ENCODE data around the gene WDR20.
A peak's percentile ranks its signal among the peaks of the same experiment; 100 is the strongest.
"Not testable (repeated sequence)": the region's sequence is repeated elsewhere in the genome, so short reads cannot be mapped to it uniquely, and the experiment has no call there.

Gene WDR20

DNA sequence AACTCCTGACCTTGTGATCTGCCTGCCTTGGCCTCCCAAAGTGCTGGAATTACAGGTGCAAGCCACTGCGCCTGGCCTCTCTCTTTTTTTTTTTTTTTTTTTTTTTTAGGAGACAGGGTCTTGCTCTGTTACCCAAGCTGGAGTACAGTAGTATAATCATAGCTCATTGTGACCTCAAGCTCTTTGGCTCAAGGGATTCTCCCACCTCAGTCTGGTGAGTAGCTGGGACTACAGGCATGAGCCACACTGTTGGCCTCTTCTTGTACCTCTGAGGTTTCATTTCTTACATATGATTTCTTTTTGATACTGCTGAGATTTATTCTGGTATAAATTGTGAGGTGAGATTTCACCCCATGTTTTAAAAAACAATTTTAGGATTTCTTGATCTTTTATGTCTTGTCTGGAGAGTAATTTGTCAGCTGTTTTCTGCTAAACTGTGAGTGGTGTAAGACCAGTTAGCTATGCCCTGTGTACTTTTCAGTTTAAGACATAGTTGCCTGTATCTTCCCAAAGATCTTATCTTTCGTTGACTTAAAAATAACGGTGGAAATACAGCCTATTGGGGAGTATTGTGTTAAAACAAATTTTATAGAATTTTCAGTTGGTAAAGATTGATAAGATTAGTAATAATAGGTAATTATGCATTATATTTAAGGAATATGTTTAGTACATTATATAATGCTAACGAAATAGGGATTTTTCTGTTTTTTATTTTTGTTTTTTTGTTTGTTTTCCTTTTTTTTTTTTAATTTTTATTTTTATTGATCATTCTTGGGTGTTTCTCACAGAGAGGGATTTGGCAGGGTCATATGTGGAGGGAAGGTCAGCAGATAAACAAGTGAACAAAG, 31.7 kb downstream of the WDR20 start:
- no peak for DNase-seq (ENCODE audit: low spot score)

DNA sequence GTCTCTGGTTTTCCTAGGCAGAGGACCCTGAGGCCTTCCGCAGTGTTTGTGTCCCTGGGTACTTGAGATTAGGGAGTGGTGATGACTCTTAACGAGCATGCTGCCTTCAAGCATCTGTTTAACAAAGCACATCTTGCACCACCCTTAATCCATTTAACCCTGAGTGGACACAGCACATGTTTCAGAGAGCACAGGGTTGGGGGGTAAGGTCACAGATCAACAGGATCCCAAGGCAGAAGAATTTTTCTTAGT, 32.2 kb downstream of the WDR20 start:
- not testable (repeated sequence) for DNase-seq (ENCODE audit: low spot score)

GRCh38 chr14:102172721-102173120, 33.0 kb downstream of the WDR20 start:
- DNase-seq (ENCODE audit: low spot score), result not testable (repeated sequence)

- no peak for DNase-seq (ENCODE audit: low spot score)
Observed at GRCh38 chr14:102177161-102177560, 37.5 kb downstream of the WDR20 start.

DNA sequence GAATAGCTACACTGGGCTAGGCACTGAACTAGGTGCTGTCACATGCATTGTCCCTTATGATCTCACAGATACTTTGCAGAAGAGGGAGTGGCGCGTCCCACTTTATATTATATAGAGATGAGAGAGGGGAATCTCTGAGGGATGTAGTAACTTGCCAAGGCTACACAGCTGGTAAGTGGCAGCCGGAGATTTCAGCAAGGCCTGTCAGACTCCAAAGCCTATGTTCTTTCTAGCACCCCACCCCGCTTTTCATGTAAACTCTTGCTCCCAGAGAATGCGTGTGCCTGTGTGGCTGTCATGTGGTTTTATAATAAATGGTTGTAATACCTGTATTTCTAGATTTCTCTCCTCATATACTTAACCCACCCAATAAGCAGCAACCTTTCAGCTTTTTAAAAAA, 39.1 kb downstream of the WDR20 start:
- no peak for DNase-seq (ENCODE audit: low spot score)

DNA sequence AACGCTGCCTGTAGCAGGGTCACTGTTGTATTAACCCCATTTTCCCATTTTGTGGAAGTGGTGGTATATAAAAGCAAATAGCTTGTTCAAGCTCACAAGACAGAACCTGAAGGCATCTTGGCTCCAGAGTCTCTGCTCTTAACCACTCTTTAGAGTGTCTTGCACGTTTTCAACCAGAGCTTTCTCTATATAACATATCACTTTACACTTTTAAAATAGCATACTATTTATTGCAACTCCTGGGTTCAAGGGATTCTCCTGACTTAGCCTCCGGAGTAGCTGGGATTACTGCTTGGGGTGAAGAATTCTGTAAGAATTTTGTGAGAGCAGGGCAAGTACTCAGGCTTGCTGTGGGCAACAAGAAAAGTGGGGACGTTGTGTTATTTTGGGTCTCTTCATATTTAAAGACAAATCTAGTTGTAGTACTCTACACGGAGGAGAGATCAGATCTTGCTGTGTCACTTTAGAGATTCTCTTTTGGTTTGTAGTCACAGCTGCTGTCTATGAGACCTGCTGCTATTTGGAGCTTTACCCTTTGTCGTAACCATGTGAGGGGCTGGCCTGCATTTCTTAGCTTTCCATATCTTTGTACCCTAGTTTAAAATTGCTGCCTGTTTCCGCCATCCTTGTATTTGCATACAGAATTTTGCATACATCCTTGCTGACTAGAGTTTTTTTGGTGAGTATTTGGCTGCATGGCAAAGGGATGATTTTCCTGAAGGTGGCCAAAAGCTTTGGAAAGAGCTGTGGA, 40.7 kb downstream of the WDR20 start:
- no peak for DNase-seq (ENCODE audit: low spot score)

DNA sequence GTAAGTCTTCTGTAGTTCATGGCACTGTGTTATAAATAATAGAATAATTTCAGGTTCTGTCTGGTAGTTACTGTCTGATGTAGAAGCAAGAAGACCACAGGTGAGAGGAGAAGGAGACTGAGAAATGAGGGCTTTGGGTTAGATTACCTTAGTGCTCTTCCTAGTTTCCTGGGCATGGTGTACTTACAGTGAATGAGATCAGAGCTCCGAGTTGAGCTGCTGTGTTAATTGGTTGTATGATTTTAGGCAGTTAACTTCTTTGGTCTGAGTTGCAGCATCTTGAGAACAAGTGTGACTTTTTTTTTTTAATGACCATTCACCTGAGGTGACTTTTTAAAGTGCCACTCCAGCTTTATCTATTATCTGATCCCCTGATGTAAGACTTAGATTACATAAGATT, 41.5 kb downstream of the WDR20 start:
- DNase-seq (ENCODE audit: low spot score), result no peak

GRCh38 chr14:102182190-102182589, 42.5 kb downstream of the WDR20 start:
- DNase-seq (ENCODE audit: low spot score), result no peak

DNA sequence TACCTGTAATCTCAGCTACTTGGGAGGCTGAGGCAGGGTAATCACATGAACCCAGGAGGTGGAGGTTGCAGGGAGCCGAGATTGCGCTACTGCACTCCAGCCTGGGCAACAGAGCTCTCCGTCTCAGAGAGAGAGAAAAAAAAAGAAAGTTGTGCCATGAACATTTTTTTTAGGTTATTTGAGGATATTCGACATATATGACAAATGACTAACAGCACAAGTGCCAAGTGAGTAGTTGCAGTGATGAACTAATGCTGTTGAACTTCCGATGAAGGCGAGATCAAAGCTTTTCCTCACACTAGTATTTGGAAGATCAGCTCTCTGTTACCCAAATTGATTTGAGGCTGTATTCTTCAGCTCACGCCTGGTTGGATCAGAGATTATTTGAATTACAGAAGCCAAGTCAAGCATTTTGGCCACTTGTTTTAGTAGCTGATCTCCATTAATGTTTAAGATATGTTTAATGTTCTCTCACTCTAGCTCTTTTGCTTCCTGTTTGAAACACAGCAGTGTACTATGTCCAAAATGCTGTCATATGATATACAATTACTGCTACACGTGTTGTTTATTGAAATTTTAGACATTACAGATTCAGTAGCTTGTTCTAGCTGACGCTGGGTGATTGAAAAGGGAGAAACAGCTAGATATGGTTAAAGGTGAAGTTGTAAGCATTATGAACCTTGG, 43.4 kb downstream of the WDR20 start:
- DNase-seq (ENCODE audit: low spot score), result no peak

DNA sequence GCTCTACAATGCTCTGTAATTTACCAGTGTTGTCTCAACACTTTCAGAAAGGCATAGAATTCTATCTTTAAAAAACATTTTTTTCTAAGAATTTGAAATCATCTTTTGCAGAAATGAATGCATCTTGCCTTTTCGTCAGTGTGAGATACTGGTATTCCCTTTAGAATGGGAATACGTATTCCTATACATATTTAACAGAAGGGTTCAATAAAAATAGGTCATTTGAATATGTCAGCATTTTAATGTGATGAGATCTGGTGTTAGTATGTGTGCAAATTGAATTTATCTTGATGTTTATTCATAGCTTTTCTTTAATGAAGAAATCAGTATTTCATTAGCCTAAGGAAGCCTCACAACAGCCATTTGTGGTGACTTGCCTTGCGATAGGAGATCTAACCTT, 44.2 kb downstream of the WDR20 start:
- no peak for DNase-seq (ENCODE audit: low spot score)

- DNase-seq (ENCODE audit: low spot score), result peak; percentile 79
Observed at GRCh38 chr14:102184316-102185035, 44.8 kb downstream of the WDR20 start.

DNA sequence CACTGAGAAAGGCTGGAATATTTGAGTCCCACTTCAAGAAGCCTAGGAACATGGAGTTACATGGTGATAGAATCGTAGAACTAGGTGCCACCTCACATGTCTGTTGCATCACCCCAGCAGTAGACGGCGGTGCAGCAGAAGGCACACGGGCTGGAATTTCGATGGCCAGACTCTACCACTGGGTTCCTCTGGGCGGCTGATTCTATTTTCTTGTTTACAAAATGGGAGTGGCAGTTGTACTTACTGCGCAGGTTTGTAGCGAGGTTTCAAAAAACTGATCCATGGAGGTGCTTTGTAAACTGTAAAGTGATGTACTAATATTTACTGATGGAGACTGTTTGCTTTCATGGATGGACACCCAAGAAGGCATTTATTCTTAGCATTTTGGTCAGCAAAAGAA, 45.7 kb downstream of the WDR20 start:
- DNase-seq (ENCODE audit: low spot score), result no peak

- no peak for DNase-seq (ENCODE audit: low spot score)
Observed at GRCh38 chr14:102187044-102187443, 47.3 kb downstream of the WDR20 start.

DNA sequence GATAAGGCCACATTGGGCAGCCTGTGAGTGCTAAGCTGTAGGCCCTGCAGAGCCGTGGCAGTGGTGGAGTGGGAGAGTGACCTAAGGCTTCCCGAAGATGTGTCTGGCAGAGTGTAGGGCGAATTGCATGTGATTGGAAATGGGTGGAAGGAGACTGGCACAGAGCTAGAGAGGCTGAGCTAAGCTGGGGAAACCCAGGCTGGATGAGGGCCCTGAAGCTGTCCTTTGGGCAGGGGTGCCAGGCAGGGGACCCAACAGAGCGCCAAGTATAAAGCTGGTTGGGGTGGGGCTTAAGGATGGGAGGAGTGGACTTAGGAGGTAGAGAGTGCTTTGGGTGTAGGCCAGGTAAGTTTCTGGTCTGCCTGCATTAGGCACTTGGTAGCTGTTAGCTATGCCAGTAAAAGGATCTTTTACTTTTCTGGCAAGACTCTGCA, 47.9 kb downstream of the WDR20 start:
- no peak for DNase-seq (ENCODE audit: low spot score)

DNA sequence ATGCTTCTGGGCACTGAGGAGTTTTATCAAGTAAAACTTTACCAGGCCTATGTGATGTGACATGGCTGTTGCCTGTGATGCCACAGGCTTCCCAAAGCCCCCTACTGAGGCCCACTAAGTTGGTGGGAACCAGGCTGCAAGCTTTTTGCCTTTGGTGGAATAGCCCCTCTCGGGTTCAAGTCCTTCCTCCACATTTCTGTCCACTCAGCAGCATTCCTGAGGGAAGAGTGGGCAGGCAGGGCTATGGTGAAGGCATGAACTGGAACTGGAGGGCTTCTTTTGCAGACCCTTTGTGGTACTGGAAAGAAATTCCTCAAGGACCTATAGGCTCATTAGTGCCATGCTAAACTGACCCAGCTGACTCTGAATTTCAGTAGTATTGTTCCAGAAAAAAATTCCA, 48.5 kb downstream of the WDR20 start:
- no peak for DNase-seq (ENCODE audit: low spot score)

GRCh38 chr14:102189874-102190273, 50.2 kb downstream of the WDR20 start:
- no peak for DNase-seq (ENCODE audit: low spot score)

DNA sequence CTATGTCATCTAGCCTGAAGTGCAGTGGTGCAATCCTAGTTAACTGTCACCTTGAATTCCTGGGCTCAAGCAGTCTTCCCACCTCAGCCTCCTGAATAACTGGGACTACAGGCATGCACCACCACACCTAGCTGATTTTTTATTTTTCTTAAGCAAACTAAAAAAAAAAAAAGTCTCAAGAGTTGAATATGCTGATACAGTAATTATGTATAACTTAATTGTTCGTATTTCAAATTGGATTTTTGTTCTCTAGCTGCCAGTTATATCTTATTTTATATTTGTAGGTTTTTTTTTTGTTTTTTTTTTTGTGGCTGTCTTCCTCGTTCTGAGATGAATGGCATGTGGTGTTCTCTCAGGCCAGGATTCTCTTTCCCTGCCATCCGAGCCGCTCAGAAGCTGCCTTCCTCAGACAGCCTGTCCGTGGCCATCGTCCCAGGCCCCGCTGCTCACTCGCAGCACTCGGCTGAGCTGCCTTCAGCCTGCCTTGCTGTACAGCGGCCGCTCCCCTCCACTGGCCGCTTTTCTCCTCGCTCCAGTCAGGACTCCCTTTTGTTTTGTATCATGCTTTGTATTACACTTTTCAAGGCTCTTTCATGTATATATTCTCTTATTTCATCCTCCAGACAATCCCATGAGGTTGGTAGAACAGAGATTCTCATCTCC, 53.3 kb downstream of the WDR20 start:
- peak; percentile 58 for DNase-seq (ENCODE audit: low spot score)

GRCh38 chr14:102194856-102195255, 55.2 kb downstream of the WDR20 start:
- DNase-seq (ENCODE audit: low spot score), result no peak

- DNase-seq (ENCODE audit: low spot score), result no peak
Observed at GRCh38 chr14:102195446-102195845, 55.7 kb downstream of the WDR20 start.

DNA sequence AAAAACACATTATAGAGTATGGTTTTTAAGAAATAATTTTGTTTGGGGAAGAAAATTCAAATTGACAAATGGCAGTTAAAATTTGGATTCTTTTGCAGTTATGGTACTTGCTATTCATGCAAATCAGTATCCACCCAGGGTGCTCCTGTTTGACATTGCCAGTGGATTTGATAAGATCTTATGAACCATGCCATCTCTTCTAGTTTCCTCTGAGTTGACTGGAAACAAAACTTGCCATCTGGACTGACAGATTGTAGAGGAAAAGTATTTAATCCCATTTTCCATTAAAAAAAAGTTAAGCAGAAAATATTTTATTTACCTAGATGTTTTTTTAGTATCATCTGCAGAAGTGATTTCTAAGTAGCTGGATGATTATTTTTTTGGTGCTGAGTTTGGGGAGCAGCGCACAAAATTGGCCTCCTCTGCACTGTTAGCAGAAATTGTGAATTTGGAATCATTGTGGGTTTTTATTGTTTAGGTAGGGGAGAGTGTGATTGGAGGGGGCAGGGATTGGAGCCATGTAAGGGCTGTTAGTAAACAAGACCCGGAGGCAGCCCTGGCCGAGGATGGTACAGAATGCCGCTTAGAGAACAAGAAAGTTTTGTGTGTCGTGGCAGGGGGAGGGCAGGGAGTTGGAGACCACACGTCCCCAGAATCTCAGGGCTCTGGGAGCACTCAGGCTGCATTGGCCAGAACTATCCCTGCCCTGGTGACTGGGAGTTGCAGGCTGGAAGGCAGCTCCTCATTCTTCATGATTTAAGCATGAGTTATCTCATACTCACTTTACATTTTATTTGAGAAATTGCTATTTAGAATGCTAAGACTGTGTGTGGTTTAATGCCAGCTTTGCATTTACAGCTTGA, 56.6 kb downstream of the WDR20 start:
- peak; percentile 97 for DNase-seq (ENCODE audit: low spot score)

DNA sequence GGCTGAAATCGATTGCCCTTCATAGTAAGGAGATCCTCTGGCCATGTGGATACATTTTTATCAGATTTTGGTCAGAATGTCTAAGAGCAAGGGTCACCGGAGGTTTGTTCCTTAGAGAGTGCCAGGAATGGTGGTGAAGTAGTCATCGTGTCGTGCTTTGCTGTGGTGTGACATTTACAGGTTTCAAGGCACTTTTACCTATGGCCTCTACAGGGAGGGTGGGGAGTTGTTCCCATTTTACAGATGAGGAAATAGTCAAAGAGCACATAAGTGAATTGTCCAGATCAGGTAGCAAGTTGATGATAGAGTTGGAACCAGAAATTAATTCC, 57.2 kb downstream of the WDR20 start:
- no peak for DNase-seq (ENCODE audit: low spot score)

Measured in putamen (tissue), 1 donor.